Stimulated activated CD4-positive, alpha-beta T cell treated with anti-CD3 and anti-CD28 coated beads, Interleukin-2, amount 100 ng/mL, for 48 hours (primary cell): ENCODE data around the gene TERB1.
A peak's percentile ranks its signal among the peaks of the same experiment; 100 is the strongest.
"Not testable (repeated sequence)": the region's sequence is repeated elsewhere in the genome, so short reads cannot be mapped to it uniquely, and the experiment has no call there.

Experiments
- DNase-seq, 2 donors: peaks; one replicate each; pipeline ENCODE4 v3.0.0-alpha.2; 2020

TERB1 gene

GRCh38 chr16:66824006-66824405, 22.6 kb upstream of the TERB1 start:
- no peak for DNase-seq

DNA sequence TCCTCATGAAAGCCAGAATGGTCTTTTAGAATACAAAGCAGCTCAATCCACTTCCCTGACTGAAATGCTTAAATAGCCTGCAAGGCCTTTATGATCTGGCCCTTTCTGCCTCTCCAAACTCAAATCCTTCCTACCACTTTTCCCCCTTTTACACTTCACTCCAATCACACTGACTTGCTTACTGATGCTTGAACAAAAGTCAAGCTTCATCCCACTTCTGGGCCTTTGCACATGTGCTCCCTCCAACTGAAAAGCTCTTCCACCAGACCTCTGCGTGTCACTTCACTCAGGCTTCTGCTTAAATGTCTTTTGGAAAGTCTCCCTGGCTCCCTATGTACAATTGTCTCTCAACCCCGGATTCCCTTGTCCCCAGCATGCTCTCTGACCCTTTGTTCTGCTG, 13.3 kb upstream of the TERB1 start:
- no peak for DNase-seq

- DNase-seq = no peak
These were observed 9.7 kb upstream of the TERB1 start for GRCh38 chr16:66811043-66811442.

DNA sequence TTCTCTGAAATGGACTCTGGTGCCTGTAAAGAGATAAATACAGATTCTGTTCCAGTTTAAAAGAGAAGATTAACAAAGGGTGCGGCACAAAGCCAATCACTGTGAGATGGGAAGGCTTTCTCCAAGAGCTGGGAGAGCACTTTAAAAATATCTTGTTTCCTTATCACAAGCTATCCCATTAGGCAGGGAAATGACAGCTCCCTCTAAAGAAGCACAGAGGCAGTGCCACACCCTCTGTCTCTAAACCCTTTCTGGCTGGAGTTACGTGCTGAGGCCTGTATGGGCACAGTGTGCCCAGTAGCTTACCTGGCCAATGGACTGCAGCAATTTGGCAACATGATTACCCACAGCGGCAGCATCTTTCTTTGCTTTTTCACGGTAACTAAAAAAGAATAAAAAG, 9.0 kb upstream of the TERB1 start:
- no peak for DNase-seq

- DNase-seq = no peak
These were observed 8.4 kb upstream of the TERB1 start for GRCh38 chr16:66809765-66810164.

DNA sequence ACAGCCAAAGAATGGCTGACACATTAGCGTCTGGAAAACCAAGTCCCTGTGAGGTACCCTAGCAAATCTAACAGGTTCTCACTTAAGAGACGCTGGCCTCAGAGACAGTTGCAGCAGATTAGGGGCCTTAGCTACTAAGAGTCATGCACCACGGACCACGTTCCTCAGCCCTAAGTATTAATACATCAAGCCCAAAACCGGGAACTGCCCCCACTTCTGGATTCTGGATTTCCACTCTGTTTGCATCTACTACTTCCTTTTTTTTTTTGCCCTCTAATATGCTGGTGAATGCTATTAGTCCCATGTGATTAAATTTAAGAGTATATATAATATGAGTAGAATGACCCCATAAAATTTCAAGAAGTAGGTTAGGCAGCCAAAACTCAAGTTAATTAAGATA, 775 bp upstream of the TERB1 start:
- DNase-seq = no peak

DNA sequence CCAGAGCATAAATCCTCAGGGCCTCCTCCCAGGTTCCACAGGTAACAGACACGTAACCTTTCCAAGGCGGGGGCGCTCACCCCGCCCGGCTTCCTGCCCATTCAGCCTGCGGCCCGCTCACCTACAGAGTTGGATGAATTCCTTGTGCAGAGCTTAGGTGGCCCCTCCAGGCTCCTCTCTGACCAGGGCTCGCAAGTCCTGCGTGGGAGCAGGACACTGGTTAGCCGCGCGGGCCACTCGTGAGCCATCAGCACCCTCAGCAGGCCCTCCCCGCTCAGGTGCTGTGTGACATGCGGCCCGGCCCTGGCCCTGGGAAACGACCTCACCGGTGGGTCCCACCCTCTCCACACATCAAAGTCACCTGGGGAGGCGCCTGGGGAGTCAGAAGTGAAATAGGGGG, 528 bp downstream of the TERB1 start:
- no peak for DNase-seq

DNA sequence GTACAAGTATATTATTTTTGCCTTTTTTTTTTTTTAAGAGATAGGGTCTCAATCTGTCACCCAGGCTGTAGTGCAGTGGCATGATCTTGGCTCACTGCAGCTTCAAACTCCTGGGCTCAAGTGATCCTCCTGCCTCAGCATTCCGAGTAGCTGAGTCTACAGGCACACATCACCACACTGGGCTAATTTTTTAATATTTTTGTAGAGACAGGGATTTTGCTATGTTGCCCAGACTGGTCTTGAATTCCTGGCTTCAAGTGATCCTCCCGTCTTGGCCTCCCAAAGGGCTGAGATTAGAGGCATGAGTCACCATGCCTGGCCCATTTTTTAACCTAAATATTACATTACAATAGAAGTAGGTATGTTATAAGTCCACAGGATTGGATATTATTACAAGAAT, 3.2 kb downstream of the TERB1 start:
- DNase-seq = no peak

DNA sequence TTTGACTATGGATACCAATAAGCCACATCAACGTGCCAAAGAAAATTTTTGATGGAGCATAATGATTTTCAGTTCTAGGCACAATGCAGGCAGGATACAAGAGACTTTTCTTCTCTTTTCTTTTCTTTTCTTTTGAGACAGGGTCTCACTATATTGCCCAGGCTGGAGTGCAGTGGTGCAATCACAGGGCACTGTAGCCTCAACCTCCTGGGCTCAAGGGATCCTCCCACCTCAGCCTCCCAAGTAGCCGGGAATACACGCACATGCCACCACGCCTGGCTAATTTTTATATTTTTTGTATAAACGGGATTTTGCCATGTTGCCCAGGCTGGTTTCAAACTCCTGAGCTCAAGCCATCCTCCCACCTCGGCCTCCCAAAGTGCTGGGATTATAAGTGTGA, 7.4 kb downstream of the TERB1 start:
- not testable (repeated sequence) for DNase-seq

DNA sequence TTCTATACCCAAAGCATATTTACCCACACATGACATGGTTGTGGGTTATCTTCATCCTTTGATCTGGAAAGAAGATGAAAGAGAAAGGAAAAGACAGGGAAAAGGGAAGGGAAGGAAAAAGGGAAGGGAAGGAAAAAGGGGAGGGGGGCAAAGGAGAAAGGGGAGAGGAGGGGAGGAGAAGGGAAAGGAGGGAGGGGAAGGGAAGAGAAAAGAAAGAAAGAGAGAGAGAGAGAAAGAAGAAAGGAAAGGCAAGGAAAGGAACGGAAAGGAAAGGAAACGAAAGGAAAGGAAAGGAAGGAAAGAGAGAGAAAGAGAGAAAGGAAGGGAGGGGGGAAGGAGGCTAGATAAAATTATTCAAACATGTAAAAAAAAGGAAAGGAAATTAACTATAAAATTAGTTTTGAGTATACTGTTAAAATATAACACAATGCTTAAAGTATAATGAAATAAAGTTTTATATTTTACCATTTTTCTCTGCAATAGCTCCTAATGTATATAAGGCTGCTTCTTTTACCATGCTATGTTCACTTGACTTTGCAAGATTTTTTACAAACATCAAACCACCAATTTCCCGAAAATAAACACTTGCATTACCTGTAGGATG, 11.2 kb downstream of the TERB1 start:
- no peak for DNase-seq

DNA sequence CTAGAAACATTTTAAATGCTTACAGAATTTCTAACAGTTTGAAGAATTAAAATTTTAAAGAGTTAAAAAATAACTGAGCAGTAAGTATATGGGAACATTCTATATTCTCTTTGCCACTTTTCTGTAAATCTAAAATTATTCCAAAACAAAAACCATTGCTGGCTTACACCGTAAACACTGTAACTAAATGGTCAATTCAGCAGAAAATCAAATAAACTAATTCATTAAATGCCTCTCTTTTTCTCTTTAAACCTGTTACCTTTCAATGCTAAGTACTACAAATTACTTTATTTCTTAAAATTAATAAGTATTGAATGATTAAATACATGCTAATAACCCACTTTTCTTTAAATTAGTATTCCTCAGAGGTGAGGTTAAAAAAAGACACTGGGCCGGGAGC, 14.0 kb downstream of the TERB1 start:
- DNase-seq = no peak

DNA sequence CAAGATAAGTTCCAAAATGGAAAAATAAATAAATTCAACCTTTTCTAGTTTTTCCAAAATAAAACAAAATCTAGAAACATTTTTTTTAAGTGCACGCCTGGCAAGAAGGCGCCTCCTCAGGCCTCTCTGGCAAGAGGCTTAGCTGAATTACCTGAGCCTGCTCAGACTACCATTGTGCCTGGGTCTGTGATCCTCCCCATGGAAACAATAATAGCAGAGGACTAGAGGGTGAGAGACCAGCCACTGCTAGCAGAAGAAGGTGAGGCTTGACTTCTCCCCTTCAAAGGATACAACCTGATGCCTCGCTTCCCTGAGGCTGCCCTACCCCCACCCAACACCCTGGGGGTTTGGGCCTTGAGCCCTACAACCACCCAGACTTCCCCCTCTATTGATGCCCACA, 14.8 kb downstream of the TERB1 start:
- DNase-seq = no peak

DNA sequence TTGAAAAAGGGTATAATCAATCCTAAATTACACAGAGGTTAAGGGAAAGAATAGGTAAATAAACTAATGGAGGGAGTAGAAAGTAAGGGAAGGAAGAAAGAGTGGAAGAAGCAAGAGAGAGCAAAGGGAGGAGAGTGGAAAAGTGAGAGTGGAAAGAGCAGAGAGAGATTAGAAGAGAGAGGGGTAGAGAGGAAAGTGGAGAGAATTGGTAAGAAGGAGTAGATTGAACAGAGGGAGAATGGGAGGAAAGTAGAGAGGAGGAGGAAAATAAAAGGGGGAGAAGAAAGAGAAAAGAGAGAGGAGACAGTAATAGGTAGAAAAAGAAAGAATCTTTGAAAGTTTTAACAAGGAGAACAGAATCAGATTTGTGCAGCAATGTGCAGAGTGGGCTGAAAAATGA, 24.9 kb downstream of the TERB1 start:
- DNase-seq = no peak

GRCh38 chr16:66774981-66775380, 26.4 kb downstream of the TERB1 start:
- no peak for DNase-seq

DNA sequence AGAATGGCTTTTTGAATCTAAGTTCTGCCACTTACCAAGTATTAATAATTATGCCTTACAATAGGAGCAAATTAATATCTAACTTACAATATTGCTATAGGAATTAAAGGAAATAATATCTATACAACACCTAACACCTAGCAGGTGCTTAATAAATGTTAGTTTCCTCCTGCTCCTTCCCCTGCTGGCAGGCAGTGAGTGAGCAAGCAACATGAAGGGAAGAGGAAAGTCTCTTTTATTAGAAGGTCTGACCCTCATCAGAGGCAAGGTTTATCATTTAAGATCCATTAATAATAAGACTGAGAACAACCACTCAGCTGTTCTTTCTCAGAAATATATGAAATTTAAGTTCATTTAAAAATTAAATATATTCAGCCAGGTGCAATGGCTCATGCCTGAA, 43.3 kb downstream of the TERB1 start:
- DNase-seq = no peak

- DNase-seq = no peak
These were observed 46.6 kb downstream of the TERB1 start for GRCh38 chr16:66754819-66755218.

DNA sequence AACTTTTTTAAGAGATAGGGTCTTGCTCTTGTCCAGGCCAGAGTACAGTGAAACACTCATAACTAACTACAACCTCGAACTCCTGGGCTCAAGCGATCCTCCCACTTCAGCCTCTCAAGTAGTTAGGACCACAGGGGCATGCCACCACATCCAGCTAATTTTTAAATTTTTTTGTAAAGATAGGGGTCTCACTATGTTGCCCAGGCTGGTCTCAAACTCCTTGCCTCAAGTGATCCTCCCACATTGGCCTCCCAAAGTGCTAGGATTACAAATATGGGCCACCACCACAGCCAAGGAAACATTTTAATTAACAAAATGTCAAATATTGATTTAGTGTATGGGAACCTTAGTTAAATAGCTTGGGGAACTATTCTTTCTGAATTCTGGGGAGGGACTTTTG, 47.2 kb downstream of the TERB1 start:
- DNase-seq = no peak

DNA sequence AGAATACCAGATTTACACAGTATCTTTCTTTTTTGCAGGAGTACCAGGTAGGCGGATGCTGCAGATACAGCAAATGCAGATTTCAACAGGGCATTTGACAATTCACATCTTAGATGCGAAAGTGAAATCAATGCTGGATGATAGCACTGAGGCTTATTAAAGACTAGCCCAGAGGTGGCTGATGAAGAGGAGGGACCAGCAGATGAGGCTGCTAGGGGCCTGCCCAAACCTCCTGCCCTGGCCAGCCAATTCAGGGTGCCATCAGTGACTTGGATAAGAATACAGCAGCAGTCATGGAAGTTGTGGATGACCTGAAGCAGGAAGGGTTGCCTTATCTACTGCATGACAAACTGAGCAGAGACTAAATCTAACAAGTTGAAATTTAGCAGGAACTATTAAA, 48.4 kb downstream of the TERB1 start:
- DNase-seq = no peak

DNA sequence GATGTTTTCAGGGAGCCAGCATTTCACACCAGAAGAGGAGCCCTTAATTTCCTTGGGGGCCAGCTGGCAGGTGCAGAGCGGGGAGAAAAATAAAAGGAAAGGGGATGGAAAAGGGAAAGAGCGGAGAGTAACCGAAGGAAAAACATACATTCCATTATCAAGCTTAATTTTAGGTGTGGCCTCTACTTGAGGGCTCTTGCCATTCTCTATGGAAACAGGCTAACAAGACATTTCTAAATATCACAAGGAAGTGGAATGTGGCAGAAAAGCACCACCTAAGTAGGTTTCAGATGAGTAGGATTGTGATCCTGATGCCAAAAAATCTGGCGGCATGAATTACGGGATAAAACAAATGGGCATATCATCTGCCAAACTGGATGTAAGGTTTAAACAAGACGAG, 49.0 kb downstream of the TERB1 start:
- no peak for DNase-seq

- no peak for DNase-seq
These were observed 49.4 kb downstream of the TERB1 start for GRCh38 chr16:66751992-66752322.

- DNase-seq = peak; percentile 80 to 86
These were observed 49.9 kb downstream of the TERB1 start, which contains the start of gene DYNC1LI2 for GRCh38 chr16:66751303-66751991. DYNC1LI2 (minus strand) TSS chr16:66751609; CDS start chr16:66751591, 18 bp downstream.

- no peak for DNase-seq
These were observed 50.4 kb downstream of the TERB1 start for GRCh38 chr16:66751053-66751302.

DNA sequence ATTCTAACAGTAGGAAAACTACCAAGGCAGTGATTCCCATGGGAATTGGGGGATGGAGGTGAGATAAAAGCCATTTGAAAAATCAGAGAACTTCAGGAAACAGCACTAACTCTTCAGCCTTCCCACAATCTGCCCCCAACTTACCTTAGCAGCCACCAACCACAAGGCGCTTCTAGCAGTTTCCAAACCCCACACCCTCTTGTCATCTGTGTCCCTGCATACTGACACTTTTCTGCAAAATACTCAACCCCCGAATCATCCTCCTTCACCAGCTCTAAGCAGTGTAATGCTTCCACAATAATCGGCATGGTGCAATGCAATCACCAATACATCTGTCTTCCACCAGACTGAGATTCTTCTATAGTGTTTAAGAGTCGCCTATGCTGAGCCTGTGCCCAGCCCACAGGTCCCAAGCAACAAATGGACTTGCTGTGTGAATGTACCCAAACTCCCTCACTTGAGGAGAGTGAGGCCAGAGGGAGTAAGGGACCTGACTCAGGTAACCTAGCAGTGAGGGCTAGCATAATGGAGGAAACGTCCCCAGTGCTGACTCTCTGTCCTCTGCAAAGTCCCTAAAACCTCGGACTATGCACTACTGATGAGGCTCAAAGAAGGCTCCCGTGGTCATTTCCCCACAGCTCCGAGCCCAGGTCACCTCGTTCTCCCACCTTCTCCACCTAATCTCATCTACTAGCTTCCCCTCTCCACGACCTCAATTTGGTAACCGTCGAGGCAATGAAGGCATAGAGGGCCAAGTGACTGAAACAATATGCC, 50.9 kb downstream of the TERB1 start:
- DNase-seq = no peak

DNA sequence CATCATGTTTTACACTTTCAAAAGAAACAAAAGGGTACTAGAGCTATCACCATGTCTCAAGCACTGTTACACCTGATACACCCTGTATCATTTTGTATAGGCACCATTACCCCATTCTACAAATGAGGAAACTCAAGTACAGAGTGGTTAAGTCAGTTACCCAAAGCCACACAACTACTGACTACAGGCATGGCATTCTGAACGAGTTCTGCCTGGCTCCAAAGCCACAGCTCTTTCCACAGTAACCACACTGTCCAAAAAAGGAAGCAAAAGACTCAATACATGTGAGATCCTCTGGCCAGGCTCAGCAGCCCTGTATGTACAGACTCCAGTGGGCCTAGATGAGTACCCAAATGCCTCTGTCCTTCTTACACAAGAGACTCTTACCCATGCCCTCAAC, 54.7 kb downstream of the TERB1 start:
- DNase-seq = no peak

DNA sequence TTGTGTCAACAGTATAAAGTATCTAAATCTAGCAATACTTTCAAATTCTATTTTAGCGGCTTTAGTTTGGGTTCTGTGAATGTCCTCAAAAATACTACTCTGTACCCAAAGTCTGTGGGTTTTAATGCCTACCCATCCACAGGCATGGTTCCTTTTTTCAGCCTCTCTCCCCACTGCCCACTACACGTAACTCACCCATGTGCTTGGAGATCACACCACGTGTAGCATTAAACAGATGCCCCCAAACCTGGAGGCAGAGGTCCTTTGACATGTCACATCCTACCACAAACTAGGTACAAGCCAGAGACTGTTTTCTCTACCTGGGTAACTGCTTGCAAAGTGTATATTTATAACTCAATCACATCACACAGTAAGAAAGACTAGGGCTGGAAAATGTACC, 55.3 kb downstream of the TERB1 start:
- no peak for DNase-seq
